D721Med (cell line): ENCODE data around the gene TMEM187.

Experiments used
- DNase-seq: peaks from one replicate; pipeline ENCODE4 v3.0.0; 2011; ENCODE audit warnings: low spot score; ENCODE audit not compliant: insufficient read length
- FAIRE-seq: peaks from 2 replicates; lab custom pipeline; 2011; peaks lifted over from hg19 to GRCh38; lab: Jason Lieb, UNC
- TF ChIP-seq, protein P1 (sequence below): IDR thresholded peaks from 2 replicates; pipeline ENCODE4 v1.5.1; 2012; ENCODE audit warnings: mild to moderate bottlenecking, control low read depth; ENCODE audit not compliant: insufficient read depth; ENCODE audit errors: missing control alignments

Gene TMEM187

DNA sequence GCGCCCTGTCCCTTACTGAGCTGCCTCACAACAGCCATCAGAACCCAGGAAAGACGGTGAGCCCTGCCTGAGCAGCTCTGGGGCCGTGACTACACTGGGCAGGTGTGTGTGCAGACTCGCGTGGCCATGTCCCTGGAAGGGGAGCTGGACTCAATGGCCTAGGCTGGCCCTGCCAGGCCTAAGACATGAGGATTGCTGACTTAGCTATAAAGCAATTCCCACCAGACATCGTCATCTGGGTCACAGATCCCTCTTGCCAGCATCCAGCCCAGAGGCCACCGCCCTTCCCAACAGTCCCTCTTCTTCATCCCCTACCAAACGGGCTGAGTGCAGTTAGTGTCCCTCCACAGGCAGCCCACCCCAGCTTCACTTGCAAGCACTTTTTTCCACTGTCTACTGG is 41.4 kb upstream of the TMEM187 start:
- DNase-seq (no peak), FAIRE-seq (no peak)
- TF ChIP-seq, protein P1, sequence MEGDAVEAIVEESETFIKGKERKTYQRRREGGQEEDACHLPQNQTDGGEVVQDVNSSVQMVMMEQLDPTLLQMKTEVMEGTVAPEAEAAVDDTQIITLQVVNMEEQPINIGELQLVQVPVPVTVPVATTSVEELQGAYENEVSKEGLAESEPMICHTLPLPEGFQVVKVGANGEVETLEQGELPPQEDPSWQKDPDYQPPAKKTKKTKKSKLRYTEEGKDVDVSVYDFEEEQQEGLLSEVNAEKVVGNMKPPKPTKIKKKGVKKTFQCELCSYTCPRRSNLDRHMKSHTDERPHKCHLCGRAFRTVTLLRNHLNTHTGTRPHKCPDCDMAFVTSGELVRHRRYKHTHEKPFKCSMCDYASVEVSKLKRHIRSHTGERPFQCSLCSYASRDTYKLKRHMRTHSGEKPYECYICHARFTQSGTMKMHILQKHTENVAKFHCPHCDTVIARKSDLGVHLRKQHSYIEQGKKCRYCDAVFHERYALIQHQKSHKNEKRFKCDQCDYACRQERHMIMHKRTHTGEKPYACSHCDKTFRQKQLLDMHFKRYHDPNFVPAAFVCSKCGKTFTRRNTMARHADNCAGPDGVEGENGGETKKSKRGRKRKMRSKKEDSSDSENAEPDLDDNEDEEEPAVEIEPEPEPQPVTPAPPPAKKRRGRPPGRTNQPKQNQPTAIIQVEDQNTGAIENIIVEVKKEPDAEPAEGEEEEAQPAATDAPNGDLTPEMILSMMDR = no peak

DNA sequence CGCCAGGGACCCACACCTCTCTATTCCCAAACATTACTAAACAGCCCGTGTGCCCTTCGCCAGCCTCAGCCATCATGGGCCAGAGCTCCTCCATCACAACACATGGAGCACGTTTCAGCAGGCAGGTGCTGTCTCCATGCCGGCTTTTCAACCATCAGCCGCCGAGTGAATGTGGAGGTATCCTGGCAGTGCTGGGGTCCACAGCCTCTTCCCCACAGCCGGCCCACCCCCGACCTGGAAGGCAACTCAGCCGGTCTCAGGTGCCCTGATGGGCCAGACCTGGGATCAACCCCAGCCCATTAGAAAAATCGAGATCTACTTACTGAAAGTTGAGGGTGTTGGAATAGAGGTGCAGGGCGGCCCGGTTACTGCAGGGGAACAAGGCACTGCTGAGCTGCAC is 40.8 kb upstream of the TMEM187 start:
- no peak for FAIRE-seq
- DNase-seq = no peak
- TF ChIP-seq, protein P1 = no peak

DNA sequence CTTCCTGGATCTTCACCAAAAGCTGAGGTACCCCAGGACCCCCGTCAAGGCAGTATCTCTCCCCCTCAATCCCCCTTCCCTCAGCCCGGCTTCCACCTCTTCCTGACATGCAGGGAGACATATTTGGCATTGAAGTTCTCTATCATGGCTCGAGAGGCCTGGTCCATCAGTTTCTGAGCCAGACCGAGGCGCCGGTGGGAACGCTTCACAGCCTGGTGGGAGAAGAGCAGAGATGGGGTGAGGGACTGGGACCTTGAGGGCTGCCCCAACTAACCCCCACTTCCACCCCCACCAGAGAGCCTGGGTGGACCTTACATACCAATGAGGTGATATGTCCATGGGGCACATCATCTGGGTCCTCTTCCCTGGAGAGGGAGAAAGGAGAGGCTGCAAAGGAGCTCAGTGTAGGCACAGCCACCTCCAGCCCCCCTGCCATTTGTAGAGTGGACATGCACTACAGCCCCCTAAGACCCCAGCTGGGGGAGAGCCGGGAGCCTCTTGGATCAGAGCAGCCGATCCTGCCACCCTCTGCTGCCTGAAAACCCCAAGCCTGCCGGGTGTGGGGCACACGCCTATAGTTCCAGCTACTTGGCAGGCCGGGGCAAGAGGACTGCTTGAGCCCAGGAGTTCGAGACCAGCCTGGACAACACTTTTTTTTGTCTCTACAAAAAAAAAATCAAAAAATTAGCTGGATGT is 40.2 kb upstream of the TMEM187 start:
- FAIRE-seq = no peak
- TF ChIP-seq, protein P1 = no peak
- no peak for DNase-seq

GRCh38 chrX:153933748-153934147 is 38.8 kb upstream of the TMEM187 start:
- DNase-seq = no peak
- no peak for FAIRE-seq
- TF ChIP-seq, protein P1 = no peak

GRCh38 chrX:153934148-153934761 is 38.3 kb upstream of the TMEM187 start:
- DNase-seq (no peak), FAIRE-seq (no peak)
- TF ChIP-seq, protein P1 = no peak

DNA sequence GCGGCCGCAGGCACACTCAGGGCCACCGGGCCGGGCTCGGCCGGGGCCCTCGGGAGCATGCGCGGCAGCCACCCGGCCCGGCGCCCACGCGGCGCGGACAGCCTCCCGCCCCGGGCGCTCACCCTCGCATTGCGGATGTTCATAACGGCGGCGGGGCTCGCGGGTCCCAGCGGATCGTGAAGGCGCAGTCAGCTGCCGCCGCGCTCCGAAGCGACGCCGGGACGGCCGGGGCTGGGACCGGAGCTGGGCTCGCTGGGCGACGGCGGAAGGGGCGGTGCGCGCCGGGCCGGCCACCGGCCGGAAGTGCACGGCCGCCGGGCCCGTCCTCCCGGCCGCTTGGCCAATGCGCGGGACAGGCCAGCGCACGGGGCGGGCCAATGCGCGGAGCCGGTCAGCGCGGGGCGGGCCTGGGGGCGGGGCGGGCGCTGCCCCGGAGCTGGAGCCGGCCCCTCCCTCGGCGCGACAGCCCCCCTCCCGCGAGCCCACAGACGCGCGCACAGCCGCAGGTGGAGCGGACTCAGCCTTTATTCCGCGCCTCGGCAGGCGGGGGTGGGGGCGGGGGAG is 37.7 kb upstream of the TMEM187 start, which contains the start of gene NAA10:
Gene NAA10 (minus strand): TSS at position 276 of the 564 bp plus-strand sequence. CDS start 133 bp downstream, at position 143.
- DNase-seq (peak; percentile 78), FAIRE-seq (no peak)
- TF ChIP-seq, protein P1 = no peak
